CD4-positive, alpha-beta T cell treated with Interleukin-6 for 4 hours (primary cell): ENCODE measurements around the gene AP3D1.

Experiments used
- DNase-seq: peaks from one replicate; pipeline ENCODE4 v3.0.0-alpha.2; 2020; ENCODE audit warnings: mixed read lengths

Gene AP3D1

DNA sequence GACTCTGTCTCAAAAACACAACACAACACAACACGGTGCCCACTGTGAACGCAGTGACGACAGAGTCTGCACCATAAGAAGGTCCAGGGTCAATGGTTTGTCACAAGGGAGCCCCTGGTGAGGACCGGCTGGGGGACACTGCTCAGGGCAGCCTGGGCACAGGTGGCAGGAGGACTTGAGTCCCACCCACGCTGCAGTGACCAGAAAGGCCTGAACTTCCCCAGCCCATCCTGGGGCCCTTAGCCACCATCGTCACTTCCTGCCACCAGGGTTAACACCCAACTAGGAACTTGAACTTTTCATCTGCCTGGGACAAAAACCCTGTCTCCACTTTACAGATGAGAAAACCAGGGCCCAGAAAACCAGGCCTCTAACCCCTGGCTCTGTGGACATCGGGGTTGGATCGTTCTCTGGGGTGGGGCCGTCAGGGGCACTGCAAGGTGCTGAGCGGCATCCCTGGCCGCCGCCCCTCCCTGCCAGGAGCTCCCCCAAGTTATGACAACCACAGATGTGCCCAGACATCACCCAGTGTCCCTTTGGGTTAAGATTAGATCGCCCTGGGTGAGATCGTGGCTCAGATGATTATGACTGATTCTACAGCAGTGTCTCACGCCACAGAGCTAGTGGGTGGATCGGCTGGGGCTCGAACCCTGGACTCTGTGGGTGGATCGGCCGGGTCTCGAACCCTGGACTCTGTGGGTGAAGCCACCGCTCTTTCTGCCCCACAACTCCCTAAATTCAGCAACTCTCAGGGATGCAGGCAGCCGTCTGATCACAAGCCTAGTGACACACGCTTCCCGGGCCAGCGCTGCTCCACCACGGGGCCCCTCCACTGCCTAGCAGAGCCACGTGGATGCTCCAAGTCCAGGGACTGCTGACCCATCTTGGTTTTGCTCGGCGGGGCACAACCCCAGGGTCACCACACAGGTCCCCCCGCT is 69.2 kb downstream of the AP3D1 start:
- DNase-seq = peak; percentile 56

- DNase-seq = no peak
These were observed 70.9 kb downstream of the AP3D1 start for GRCh38 chr19:2080336-2080988.

DNA sequence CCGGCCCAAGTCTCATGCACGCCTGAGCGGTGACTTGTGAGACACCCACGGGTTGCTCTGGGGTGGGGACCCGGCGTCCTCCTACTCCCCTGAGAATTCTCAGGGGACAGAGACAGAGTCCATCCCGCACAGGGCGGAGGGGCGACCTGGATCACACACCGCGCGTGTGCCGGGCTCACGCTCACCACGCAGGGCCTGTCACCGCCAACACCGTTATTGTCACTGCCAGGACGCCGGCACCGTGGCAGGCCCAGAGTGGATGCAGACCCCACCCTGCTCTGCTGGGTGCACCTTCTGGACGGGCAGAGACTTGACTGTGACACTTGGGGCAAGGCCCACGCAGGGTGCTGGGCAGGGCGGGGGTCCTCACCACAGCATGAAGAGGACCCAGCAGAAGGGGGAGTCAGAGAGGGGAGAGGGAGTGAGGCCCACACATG is 71.5 kb downstream of the AP3D1 start:
- DNase-seq = no peak

DNA sequence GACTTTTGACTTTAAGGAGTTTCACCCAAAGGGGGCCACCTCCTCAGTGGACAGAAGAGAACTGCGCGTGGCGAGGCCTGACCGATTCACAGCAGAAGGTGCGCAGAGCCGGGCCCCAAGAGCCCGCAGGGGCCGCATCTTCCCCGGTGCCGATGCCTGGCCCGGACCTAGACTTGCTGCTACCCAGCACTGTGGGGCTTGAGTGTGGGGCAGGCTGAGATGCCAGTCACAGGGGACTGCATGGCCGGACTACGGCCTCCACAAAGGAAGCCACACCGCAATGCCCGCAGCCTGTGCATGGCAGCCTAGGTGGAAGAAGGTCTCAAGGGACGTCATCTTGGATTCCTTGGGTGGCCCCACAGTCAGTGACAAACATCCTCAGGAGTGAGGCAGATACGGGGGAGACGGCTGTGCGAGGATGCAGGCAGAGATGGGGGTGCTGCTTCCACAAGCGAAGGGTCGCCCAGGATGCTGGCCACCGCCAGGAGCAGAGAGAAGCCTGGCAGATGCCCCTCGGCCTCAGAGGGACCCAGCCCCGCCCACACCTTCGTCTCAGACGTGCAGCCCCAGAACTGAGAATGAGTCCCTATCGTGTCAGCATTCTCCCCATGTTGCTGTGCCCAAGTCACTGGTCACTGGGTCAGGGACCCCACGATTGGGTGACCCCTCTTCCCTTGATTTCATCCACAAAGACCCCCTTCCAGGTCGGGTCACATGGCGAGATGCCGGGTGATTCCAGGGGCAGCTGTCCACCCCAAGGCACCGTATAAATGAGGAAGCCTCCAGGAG is 72.1 kb downstream of the AP3D1 start:
- DNase-seq = no peak

GRCh38 chr19:2077833-2078619 is 73.3 kb downstream of the AP3D1 start:
- DNase-seq = no peak

- no peak for DNase-seq
These were observed 74.0 kb downstream of the AP3D1 start for GRCh38 chr19:2077398-2077797.

DNA sequence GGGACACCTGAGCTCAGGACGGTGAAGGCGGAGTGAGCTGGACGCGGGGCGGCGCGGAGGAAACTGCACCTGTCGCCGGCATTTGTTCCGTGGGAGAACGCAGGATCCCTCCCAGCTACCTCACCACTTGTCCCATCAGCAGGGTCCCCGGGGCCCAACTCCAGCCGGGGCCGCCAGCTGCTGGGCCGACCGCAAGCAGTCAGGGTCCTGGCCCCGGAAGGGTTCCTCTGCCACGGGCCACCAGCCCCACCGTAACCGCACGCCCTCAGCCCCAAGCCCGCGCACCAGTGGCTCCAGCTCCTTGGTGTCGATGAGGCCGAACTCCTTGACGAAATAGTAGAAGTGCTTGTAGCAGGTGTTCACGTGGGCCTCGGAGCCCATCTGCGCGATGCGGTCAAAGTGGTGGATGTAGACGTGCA is 74.8 kb downstream of the AP3D1 start:
- no peak for DNase-seq

GRCh38 chr19:2072757-2073551 is 78.4 kb downstream of the AP3D1 start:
- no peak for DNase-seq

DNA sequence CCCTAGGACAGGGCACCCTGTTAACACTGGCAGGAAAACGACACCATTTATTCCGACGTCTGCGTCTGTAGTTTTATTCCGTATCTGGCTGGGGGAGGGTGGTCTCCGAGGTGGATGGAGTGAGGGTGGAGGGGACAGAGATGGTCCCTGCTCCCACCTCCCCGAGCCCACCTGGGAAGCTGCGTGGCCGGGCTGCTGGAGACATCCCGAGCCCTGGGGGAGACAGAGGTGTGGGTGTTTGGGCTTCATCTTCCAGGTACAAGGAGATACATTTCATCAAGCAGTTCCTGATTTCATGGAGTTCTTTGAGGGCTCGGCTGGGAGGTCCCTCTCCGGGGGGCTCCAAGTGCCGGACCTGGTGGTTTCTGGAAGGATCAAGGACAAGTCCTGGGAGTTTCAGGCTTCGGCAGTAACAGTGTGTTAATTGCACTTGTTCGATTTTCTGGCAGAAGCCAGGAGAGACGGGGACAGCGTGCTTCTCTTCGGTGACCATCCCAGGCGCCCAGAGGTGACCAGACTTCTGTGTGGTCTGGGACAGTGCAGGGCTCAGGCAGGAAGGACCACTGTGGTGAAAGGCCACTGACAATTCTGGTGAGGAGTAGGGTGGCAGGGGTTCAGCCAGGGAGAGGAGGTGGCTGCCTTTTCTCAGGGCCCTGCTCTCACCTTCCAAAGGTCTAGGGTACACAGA is 80.2 kb downstream of the AP3D1 start:
- no peak for DNase-seq

DNA sequence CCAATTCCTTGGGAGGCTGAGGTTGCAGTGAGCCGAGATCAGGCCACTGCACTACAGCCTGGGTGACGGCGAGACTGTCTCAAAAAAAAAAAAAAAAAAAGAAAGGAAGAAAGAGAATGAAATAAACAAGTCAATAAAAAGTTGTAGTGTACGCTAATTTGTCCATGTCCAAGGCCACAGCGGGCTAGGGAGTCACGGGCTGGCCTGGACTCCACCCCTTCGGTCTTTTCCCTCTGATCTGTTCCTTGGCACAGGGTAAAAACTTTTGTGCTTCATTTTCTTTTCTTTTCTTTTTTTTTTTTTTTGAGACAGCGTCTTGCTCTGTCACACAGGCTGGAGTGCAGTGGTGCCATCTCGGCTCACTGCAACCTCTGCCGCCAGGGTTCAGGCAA is 80.9 kb downstream of the AP3D1 start:
- no peak for DNase-seq

DNA sequence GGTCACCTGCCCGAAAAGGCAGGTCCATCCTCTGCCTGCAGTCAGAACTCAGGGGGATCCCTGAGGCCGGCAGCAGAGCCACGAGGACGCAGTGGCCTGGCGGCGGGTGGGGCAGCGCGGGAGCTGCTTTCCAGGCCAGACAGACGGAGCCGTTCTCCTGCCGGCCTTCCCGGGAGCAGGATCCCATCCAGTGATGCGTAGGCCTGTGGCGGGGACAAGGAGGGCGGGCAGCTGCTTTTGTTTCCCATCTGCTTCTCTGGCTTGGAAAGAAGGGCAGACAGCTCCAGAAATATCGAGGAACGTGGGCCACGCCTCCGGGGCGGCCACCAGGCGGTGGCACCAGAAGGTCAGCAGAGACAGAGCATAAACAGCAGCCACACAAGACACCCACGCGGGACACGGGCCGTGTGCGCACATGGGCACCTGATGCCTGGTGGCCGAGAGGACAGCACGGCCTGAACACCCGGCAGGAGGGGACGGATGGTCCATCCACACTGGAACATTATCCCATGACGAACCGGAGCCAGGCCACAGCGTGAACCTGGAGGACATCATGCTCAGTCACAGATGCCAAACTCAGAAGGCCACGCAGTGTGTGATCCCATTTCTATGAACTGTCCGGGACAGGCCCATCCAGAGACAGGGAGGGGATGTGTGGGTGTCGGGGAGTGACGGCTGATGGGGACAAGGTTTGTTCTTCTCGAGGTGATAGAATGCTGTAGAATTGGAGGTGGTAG is 86.4 kb downstream of the AP3D1 start:
- DNase-seq = no peak

GRCh38 chr19:2064395-2064787 is 87.0 kb downstream of the AP3D1 start:
- no peak for DNase-seq

DNA sequence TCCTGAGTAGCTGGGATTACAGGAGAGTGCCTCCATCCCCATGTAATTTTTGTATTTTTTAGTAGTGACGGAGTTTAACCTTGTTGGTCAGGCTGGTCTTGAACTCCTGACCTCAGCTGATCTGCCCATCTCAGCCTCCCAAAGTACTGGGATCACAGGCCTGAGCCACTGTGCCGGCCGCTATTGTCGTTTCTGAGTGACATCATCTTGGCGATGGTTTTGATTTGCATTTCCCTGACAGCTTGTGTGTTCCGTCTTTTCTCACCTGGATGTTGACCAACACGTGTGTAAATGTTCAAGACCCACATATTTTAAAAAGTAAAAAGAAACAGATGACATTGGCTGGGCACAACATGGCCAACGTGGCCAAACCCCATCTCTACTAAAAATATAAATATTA is 87.5 kb downstream of the AP3D1 start:
- DNase-seq = no peak

DNA sequence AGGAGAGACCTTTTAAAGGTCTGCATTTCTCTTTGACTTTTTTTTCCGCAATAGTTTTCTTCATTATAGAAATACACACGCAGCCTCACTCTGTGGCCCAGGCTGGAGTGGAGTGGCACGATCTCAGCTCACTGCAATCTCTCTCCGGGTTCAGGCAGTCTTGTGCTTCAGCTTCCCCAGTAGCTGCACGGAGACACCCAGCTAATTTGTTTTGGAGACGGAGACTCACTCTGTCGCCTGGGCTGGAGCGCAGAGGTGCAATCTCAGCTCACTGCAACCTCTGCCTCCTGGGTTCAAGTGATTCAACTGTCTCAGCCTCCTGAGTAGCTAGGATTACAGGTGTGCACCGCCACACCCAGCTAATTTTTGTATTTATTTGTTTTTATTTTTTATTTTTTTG is 88.6 kb downstream of the AP3D1 start:
- no peak for DNase-seq

DNA sequence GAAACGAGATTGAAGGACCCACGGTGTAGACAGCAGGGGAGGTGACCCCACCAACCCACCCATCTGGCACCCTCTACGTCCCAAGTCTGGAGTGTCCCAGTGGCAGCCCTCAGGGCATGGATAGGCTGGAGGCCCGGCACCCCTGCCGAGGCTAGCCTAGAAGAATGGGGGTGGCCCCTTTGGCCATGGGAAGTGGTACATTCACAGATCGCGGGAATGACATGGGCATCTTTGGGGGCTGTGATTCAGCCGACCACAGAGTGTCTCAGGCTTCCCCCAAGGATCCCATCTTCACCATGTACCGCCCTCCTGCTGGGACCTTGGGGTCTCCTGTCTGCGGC is 89.0 kb downstream of the AP3D1 start:
- no peak for DNase-seq

GRCh38 chr19:2061495-2062388 is 89.6 kb downstream of the AP3D1 start:
- peak; percentile 100 for DNase-seq

DNA sequence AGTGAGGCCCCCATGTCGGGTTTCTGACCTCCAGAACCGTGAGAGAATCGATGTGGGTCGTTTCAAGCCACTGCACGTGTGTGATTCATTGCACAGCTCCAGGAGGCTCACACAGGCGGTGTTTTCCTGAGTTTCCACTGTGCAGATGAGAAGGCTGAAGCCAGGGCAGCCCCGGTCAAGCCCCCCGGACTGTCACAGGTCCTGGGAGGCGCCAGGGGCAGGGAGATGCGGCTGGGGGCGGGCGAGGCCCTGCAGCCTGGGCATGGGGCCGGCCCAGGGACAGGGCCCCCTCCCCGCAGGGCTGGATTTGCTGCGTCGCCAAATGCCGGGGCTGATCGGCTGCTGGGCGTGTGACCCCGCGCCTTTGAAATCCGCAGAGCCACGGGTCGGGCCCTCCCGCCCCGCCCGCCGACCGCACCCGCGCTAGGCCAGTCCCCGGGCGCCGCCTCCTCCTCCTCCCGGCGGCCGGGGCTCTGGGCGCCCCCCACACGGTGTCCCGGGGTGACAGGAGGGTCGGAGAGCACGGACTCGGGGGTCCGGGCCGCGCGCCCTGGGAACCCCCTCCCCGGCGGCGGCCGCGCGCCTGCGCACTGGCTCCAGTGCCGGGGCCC is 90.4 kb downstream of the AP3D1 start:
- no peak for DNase-seq

- no peak for DNase-seq
These were observed 91.8 kb downstream of the AP3D1 start for GRCh38 chr19:2059422-2060201.
